GM04503 (cell line): Measurements from ENCODE around the gene TMEM150B.
"Not testable (repeated sequence)": the region's sequence is repeated elsewhere in the genome, so short reads cannot be mapped to it uniquely, and the experiment has no call there.

Source experiments
- DNase-seq: peaks from one replicate; pipeline ENCODE4 v3.0.0-alpha.2; 2012; ENCODE audit warnings: low read depth

The TMEM150B gene

GRCh38 chr19:55339105-55339888, 14.2 kb upstream of the TMEM150B start, which contains the start of gene KMT5C:
TSS of gene KMT5C (plus strand) at chr19:55339876. CDS start at chr19:55341937, 2,061 bp downstream.
- peak; percentile 100 for DNase-seq

GRCh38 chr19:55336101-55336500, 11.0 kb upstream of the TMEM150B start:
- DNase-seq = peak; percentile 57

- DNase-seq = no peak
Measured at GRCh38 chr19:55333870-55334269, 8.7 kb upstream of the TMEM150B start.

GRCh38 chr19:55329791-55330190, 4.7 kb upstream of the TMEM150B start:
- DNase-seq = peak; percentile 27

GRCh38 chr19:55328774-55329318, 3.7 kb upstream of the TMEM150B start:
- not testable (repeated sequence) for DNase-seq

GRCh38 chr19:55324662-55325061, 479 bp downstream of the TMEM150B start:
- DNase-seq = no peak

GRCh38 chr19:55322204-55322885, 2.8 kb downstream of the TMEM150B start:
- DNase-seq = no peak

- DNase-seq = no peak
Measured at GRCh38 chr19:55321466-55322137, 3.5 kb downstream of the TMEM150B start.

GRCh38 chr19:55320844-55321419, 4.2 kb downstream of the TMEM150B start:
- no peak for DNase-seq

GRCh38 chr19:55319785-55320184, 5.4 kb downstream of the TMEM150B start:
- DNase-seq = no peak

GRCh38 chr19:55316646-55317045, 8.5 kb downstream of the TMEM150B start:
- DNase-seq = no peak

GRCh38 chr19:55315956-55316525, 9.1 kb downstream of the TMEM150B start:
- DNase-seq = no peak

- DNase-seq = no peak
Measured at GRCh38 chr19:55314396-55314795, 10.7 kb downstream of the TMEM150B start.

GRCh38 chr19:55312621-55313512, 12.3 kb downstream of the TMEM150B start:
- no peak for DNase-seq

GRCh38 chr19:55311797-55312196, 13.3 kb downstream of the TMEM150B start:
- no peak for DNase-seq

GRCh38 chr19:55311397-55311796, 13.7 kb downstream of the TMEM150B start:
- no peak for DNase-seq

GRCh38 chr19:55310498-55310897, 14.6 kb downstream of the TMEM150B start:
- DNase-seq = no peak

- no peak for DNase-seq
Measured at GRCh38 chr19:55309448-55309847, 15.7 kb downstream of the TMEM150B start.

GRCh38 chr19:55308281-55308680, 16.9 kb downstream of the TMEM150B start:
- DNase-seq = no peak

GRCh38 chr19:55306712-55307111, 18.4 kb downstream of the TMEM150B start:
- DNase-seq = no peak
